Middle frontal gyrus (tissue), 1 donor: ENCODE measurements around the gene UNK.

Experiments used
- DNase-seq: peaks from one replicate; pipeline ENCODE4 v3.0.0-alpha.2; 2015; ENCODE audit warnings: low spot score; ENCODE audit errors: extremely low spot score

The UNK gene

DNA sequence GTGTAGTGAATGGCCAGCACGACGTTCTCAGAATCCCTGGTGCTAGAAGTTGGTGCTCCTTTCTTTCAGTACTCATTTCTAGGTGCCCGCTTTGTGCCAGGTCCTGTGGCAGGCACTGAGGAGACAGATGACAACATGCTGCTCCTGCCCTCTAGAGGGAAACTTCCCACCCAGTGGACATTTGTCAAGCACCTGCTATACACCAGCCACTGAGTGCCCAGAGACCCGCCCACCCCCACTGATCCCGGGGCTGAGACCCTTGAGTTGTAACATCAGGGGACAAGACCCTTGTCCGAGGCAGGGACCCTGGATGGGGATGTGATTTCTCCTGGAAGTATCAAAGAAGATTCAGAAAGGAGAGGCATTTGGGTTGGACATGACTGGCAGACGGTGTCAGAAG lies 34.5 kb downstream of the UNK start:
- DNase-seq = no peak

DNA sequence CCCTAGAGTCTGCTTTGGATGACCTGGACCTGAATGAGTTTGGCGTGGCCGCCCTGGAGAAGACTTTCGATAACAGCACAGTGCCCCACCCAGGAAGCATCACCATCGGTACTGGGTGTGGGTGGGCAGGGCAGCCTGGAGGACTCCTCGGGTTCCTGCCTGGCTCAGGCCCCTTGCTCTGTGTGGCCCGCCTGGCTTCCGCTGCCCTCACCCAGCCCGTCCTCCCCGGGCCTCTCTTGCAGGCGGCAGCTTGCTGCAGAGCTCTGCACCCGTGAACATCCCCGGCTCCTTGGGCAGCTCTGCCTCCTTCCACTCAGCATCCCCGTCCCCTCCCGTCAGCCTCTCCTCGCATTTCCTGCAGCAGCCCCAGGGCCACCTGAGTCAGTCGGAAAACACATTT lies 35.1 kb downstream of the UNK start:
- no peak for DNase-seq

DNA sequence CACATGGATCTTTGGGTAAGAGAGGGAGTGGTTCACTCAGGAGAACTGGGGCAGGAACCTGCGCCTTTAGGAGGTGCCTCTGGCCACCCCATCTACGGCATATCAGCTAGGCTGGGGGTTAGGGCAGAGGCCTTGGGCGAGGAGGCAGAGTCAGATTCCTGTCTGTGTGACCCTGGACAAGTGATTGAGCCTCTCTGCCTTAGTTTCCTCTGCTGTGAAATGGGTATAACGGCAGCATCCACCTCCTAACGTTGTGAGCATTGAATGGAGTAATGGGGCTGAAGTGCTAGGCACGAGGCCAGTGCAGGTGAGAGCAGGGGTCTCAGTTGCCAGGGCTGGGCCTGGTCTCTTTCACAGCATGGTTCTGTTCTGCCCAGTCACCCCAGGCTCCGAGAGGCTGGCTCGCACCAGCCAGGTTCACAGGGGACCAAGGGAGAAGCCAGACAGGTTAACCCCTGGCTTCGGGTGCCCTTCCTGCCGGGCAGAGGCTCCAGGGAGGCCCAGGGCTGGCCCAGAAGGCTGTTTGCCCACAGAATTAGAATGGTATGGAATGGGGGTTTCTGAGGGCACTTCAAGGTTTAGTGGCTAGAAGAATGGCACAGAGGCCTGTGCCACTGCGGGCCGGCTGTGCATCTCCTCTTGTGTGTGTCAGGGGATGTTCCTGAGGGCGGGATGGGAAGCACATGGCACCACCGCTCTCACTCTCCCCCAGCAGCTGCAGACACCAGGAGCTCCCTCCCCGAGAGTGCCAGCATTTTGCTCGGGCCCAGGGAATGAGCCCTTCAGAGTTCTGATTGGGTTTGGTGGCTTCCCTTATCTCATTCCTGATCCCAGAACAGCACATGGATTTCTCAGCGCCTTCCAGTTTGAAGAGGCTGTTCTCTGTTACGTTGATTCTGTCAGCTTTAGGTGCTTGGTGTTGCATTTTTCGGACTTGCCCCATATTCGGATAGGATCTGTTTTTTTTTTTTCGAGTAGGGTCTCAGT lies 35.8 kb downstream of the UNK start:
- DNase-seq = no peak

DNA sequence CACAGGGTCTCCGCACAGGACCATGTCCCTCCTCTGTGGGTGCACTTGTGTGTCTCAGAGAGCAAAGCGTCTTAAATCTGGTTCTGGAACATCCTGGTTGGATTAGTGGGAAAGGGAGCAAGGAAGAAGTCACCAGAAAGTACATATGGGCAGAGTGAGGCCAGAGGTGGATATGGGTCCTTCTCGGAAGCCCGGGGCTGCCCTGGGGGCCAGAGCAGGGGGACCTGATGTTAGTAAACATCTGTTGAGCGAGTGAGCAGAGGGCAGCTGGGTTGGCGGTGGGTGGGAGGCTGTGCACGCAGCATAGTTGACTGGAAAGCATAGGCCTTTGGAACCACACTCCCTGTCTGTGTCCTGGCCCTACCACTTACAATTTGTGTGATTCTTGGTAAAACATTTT lies 36.9 kb downstream of the UNK start:
- DNase-seq = no peak

- no peak for DNase-seq
Measured at GRCh38 chr17:75822119-75822799, 37.7 kb downstream of the UNK start.

DNA sequence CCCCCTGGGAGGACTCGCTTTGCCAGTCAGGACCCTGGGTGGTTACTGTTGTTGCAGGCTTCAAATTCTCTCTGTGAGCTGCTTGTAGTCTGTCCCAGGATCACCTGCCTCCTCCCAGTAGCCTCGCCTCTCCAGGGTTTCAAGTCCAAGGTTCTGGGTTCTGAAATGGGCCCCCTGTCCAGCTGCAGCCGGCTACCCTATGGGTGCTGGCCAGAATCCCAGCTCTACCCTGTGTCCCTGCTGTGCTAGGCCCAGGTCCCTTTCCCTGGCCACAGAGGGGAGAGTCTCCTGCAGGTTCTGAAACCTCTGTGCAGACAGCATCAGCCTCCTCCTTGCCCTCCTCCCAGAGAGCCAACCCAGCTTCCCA lies 38.2 kb downstream of the UNK start:
- no peak for DNase-seq

- no peak for DNase-seq
Measured at GRCh38 chr17:75823257-75824041, 38.8 kb downstream of the UNK start.

DNA sequence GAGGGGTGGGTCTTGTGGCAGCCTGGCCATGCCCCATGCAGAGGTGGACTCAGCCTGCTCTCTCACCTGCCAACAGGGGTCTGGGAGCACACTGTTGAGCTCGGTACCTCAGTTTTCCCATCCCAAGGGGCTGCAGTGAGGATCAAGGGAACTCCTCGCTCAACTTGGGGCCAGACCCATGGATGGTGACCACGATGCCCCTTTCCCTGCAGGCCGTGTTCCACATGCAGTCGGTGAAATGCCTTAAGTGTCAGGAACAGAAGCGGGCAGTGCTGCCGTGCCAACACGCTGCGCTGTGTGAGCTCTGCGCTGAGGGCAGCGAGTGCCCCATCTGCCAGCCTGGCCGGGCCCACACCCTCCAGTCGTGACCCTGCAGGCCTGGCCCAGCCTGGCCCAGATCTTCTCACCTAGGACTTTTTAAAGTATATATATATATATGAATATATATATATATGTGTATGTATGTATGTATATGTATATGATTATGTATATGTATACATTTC lies 39.5 kb downstream of the UNK start:
- DNase-seq = no peak

GRCh38 chr17:75824666-75825065 lies 40.1 kb downstream of the UNK start:
- DNase-seq = no peak

DNA sequence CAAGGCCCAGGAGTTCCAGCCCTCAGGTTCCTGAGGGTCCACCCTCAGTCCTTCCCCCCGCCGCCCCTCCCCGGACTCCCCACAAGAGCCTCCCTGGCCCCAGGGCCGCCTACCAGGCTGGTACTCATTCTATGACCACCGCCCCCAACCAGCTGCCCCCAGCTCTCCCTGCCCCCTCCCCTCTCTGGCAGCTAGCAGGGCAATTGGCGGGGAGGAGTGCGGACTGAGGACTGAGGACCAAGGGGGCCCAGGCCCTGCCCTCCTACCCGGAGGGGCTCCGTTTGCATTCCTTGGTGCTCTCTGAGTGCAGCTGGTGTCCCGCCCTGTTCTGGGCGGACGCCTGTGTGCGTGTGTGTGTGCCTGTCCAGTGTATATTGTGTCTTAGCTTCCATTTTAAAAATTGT lies 40.5 kb downstream of the UNK start:
- DNase-seq = no peak

DNA sequence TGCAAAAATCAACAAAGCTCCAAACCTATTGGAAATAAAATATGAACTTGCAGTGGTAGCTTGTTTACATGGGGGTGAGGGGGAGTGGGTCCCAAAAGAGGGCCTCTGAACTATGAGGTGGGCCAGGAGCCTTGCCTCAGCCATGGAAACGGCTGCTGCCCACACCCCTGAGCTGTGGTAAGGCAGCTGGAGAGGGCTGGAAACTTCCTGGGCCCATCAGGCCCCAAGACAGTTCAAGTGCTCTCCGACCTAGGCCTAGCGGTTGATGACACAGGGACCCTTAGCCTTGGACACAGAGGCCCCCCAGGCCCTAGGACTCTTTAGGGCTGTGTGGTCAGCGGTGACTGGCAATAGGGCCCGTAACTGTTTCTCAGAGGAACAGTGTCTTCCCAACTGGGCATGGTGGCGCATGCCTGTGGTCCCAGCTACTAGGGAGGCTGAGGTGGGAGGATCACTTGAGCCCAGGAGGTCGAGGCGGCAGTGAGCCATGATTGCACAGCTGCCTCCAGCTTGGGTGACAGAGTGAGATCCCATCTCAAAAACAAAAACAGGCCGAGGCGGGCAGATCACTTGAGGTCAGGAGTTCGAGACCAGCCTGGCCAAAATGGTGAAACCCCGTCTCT lies 41.3 kb downstream of the UNK start:
- DNase-seq = no peak

DNA sequence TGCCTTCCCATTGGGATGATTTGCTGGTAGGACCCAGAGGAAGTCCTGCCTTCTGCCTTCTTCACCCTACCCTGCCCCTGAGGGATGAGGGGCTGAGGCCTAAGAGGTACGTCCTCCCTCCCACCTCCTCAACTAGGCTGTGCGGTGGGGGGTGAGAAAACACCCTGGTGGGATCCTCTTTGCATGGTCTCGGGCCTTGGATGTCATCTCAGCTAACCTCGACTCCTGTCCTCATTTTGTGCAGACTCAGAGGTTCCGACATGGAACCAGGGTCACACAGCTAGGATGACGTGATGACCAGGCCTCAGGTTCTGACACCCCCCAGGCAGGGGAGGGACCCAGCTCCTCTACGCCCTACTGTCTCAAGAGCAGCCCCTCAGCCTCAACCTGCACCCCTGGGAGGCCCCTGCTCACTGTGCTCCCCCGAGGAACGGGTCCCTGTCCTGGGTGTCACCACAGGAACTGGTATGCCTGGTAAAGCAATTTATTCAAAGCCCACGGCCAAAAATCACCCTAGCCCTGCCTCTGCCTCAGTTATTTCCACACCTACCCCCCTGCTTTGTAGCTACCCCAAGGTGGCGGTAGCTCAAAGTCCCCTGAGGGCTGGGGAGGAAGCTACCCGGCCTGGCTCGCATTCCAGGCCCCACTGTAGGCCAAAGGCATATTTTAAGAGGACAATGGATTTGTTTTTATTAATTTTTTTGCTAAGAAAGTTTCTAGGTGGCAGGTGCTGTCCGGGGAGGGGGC lies 42.1 kb downstream of the UNK start:
- no peak for DNase-seq

DNA sequence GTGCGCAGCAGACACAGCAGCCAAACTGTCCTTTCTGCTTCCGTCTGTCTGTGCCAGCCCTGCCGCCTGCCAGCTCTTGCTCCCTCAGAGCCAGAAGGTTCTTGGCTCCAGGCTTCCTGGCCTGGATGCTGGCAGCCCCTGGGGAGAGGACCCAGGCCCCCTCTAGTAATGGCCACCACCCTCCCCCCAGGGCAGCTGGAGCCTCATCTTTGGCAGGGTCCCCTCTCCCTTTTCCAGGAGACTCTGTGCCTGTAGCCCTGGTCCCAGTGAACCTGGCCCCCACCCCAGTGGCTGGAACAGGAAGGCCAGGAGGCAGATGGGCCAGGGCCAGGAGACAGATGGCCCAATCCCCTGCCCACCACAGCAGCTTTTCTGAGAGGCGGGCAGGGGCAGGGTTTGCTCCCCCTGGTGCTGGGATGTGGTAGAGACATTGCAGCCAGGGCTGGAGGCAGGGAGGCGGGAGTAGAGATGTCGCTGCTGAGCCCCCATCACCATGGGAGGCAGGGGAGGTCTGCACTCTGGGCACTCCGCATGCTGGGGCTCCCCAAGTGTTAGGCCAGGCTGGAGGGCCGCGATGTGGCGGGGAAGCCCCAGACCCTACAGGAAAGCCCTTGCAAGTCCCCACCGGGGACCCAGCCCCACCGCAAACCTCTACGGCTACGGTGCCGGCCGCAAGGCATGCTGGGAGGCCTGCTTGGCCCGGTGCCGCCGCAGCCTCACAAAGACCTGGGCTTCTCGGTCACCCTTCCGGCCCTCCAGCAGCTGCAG lies 42.9 kb downstream of the UNK start:
- no peak for DNase-seq

DNA sequence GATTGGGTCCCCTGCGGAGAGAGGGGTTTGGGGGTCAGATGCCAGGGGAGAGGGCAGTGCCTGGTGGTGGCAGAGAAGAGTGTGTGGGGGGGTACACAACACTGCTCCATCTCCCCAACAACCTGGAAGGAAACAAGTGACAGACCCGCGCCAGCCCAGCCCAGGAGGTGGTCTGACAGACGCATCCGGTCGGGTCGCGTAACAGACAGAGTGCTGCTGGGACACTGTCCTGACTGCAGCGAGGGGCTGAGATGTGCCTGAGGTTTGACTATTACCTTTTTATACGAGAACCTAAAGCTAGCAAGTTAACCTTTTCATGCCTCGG lies 43.4 kb downstream of the UNK start:
- DNase-seq = no peak

GRCh38 chr17:75828741-75829140 lies 44.1 kb downstream of the UNK start:
- DNase-seq = no peak

- DNase-seq = no peak
Measured at GRCh38 chr17:75829747-75830146, 45.1 kb downstream of the UNK start.

DNA sequence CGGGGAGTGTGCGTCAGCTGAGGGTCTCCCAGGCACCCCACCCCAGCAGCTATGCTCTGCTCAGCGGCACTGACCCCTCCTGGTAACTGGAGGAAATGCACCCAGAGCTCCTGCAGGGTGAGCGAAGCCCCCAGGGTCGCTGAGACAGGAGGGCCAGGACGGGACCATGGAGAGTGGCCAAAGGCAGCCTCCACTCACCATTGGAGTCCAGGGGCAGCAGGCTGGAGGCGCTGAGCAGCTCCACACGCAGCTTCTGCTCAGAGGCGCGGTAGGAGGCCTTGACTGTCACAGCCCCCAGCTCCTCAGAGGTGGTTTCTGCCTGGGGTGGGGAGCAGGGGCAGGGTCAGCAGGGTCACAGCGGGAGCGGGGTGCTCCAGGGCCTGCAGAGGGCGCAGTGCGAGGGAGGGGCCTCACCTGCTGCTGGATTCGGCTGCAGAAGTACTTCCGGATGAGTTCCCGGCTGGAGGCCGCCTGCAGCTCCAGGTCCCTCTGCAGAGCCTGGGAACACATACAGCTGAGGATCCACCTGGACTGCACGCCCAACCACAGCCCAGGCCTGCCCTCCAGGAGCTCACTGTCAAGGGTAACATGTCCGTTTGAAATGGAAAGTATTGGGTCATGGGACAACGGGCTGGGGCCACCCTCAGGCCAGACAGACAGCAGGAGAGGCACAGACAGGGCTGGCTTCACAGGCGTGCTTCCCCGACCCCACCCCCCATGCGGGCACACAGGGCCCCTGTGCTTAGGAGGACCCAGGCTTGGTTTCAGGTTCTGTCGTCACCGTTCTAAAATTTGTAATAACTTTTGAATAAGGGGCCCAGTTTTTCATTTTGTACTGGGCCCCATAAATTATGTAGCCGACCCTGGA lies 45.8 kb downstream of the UNK start:
- DNase-seq = no peak

- DNase-seq = no peak
Measured at GRCh38 chr17:75831032-75831571, 46.5 kb downstream of the UNK start.

DNA sequence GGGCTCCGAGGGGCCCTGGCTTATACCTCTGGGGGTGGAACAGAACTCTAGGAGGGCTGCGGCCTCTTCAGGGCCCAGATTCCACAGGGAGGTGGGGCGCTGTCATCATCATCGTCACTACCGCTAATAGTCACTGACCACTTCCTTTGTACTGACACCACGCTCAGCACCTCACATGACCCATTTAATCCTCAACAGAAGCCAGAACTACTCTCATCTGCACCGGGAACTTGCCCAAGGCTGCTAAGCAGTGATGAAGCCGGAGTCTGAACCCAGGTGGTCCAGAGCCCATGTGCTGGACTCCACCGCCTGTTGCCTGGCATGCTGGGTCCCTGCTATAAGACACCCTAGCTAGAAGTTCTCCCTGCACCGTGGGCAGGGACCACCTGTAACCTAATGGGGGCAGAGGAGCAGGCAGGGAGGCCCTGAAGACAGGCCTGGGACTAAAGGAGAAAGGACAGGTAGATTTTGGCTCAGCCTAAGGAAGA lies 47.6 kb downstream of the UNK start:
- no peak for DNase-seq
